DMS114 treated with DMSO at 0.1 percent for 48 hours (cell line): ENCODE data around the gene LUM.

Experiments
- DNase-seq: peaks from one replicate; lab custom pipeline; 2025; ENCODE audit not compliant: unreplicated experiment; lab: John Stamatoyannopoulos, UW

LUM gene

DNA sequence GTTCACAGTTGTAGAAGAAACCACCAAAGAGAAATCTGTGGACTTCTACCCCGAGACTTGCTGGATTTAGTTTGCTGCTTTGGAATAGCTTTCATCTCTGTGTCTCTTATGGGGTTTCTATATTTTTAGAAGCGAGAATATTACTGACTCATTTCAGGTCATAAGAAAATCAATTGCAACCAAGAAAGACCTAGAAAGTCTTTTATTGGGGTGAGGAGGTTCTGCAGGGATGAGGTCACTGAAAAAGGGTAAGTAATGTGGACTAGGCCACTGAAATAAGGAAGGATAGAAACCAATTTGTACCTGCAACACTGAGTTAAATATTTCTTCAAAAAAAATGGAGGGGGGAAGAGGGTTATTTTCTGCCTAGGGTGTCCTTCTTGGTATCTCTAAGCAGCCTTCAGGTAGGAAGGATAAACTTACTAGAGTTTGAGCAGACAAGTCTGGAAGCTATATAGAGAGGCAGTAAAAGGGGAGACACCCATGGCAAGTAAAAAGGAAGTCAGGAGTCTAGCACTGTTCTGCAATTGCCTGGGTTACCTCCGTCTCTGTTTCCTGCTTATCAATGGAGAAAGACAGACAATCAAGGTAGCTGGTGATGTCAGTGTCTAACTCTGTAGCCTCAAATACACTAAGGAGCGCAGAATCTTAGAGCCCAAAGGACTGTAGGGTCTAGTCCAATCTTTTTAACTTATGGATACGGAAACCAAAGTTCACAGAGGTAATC is 33.9 kb downstream of the LUM start:
- DNase-seq = no peak

DNA sequence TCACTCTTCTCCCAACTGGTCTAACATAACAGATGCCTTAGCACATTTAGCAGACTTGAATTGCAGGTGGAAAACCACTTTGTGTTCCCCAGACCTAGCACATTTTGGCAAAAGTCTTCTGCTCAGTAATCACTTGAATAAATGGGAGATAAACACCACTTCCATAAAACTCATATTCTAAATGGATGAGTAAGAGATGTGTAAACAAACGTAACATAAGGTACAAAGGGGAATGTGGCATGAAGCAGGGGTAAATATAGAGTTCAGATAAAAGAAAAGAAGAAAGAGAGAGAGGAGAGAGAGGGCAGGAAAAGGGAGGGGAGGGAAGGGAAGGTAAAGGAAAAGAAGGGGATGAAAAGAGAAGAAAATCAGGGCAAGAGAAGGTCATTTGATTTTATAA is 36.4 kb downstream of the LUM start:
- no peak for DNase-seq

GRCh38 chr12:91074154-91074709 is 37.1 kb downstream of the LUM start:
- no peak for DNase-seq

GRCh38 chr12:91073426-91073825 is 37.9 kb downstream of the LUM start:
- no peak for DNase-seq

GRCh38 chr12:91072931-91073330 is 38.4 kb downstream of the LUM start:
- no peak for DNase-seq

- DNase-seq = no peak
Observed at GRCh38 chr12:91070936-91071335, 40.4 kb downstream of the LUM start.

- no peak for DNase-seq
Observed at GRCh38 chr12:91065396-91065795, 45.9 kb downstream of the LUM start.

DNA sequence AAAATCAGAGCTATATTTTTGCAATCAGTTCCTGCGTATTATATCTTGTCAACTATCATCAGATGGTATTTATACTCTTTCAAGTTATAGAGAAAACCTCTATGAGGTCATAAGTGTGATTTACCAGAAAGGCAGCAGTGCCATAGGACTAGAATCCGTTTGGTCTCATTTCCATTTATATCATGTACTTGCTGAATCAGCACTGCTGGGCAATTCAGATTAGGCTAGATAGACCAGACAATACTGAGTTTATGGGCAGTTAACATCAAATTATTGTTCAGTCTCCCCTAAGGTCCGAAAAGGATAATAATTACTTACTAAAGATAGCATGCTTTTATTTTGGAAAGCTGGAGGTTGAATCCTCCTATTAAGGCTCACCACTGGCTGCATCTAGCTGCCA is 46.7 kb downstream of the LUM start:
- no peak for DNase-seq

- DNase-seq = no peak
Observed at GRCh38 chr12:91061091-91061490, 50.2 kb downstream of the LUM start.

DNA sequence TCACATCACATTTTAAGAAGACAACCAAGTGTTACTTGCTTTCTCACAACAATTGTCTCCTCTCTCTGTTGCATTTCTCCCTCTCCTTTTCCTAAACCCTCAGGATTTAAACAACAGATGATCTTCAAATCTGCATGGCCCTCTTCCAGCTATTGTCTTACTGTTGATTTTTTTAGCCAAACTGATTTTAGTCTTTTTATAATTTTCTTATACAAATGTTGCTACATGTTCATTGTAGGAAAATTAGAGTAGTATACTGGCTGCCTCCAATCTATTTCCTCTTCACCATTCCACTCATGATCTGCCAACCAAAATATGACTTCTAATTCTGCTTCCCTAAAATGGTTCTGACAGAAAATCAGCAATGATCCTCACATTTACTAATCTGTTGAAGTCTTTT is 52.1 kb downstream of the LUM start:
- DNase-seq = no peak

DNA sequence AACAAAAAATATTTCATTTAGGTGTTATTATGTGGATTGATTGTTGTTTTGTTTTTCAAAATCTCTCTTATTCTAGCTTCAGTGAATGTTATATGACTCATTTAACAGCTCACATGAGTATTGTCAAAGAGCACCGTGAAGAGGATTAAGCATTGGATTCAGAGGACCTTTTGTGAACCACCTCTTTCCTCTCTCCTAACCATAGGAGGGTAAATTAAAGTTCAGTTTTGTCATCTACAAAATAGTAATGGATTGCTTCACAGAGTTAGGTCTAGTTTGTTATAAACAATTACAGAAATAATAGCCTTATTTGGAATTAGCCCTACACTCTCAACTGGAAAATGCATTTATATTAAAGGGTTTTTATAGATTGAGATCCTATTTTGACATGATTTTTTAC is 52.5 kb downstream of the LUM start:
- DNase-seq = no peak

GRCh38 chr12:91057368-91058165 is 53.7 kb downstream of the LUM start, which contains the start of gene KERA:
KERA (minus strand) TSS chr12:91058024; CDS start chr12:91056281, 1,743 bp downstream.
- DNase-seq = peak; percentile 11

GRCh38 chr12:91056488-91056887 is 54.8 kb downstream of the LUM start:
- peak; percentile 57 for DNase-seq

DNA sequence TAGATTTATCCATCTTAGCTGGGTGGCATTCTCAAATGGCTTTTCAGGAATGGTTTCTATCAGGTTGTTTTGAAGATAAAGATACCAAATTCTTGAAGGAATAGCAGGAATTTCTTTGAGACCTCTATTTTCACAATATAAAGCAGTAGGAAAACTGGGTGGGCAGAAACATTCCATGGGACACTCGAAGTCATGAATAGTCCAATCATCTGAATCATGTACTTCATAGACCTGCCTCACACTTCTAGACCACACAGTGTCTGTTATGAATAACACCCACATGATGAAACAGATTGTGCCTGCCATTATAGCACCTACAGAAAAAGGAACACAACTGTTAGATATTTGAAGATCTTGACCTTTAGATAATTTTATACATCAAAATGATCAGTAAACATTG is 55.3 kb downstream of the LUM start:
- DNase-seq = peak; percentile 76

DNA sequence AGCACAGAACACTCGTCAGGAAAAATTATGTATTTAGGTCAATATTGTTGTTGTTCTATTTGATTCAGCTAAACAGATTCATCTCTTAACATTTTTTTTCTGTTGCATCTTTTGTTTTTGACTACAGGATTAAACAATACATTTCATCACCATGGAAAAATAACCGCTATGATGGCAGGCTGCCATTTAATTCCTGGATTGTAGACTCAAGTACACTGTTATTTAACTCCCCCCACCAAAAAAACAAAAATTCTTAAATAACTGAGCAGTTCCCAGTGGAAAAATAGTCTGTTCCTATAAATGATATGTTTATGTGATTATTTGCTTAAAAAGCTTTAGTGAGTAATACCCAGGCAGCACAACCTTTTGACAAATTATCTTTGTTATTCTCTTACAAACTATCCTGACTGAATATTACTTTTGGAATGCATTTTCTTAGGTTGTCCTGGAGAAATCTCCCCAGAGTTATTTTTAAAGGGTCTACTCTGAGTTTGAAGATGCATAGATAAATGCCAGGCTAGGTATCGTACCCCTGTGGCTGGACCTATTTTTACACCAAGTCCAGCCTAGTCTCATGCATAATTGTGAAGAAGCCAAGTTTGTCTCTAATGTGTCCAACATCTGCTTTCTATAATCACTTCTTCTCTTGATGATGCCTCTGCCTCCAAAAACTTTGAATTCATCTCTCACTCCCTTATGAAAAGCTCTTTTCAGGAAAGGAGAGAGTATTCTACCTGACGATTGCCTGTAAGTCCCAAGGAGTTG is 57.2 kb downstream of the LUM start:
- peak; percentile 39 for DNase-seq
